Measurements from ENCODE around the gene DDX51.

GRCh38 chr12:132160601-132161035 lies 16.5 kb upstream of the DDX51 start:
- TF ChIP-seq CTCF (IDR thresholded peaks at IDR 0.05; ENCODE audit: insufficient read depth, low read length) (no peak), POLR2AphosphoS5 (IDR thresholded peaks at IDR 0.05; ENCODE audit: low read depth) (no peak), SPI1 (IDR thresholded peaks at IDR 0.05; ENCODE audit: borderline replicate concordance, low read depth) (no peak)
